ENCODE measurements around the gene DENND1A. TPM values are rescaled to one million over a fixed set of nuclear protein-coding genes. Genes with fewer than 3 reads are reported as not detected.

DENND1A gene
- total RNA-seq, 2 donors from 2014 or later, result 17.8 to 36.6 TPM

DNA sequence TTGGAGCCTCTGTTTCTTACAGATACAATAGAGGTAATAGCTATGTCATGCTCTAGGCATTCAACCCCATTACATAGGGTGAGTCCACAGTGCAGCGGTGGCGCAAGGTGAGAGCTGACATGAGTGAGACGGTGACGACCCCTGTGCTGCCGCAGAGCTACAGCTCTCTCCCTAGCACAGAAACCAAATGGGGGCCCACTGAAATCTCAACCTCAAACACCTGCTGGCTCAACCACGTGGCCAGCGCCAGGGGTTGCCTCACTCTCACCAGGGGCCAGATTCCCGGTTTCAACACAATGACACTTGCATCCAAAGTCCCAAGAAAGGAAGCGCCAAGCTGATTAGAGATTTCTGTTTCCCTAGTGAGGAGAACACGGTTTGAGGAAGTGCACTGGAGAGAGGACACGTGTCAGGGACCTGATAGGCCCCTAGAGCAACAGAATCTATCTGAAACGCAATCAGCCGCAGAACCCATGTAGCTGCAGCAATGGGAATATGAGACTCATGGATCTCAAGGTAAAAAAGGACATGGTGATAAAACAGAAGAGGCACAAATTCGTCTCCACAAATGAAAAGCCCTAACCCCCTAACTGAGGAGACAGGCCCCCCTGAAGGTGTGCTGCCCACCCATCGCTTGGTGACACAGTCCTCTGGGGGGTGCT, 459.7 kb downstream of the DENND1A start:
- H3K4me1 ChIP-seq (ENCODE audit: control insufficient read depth in 1 of 2, low read depth in 2 of 2), result no peaks in the 10 kb centered on the region
- ATAC-seq (ENCODE audit: insufficient number of reproducible peaks, low FRiP score, low read depth) (no peak), DNase-seq (ENCODE audit: low spot score) (no peak)
- H3K4me3 ChIP-seq, result no peak overlapping the region
- H3K27ac ChIP-seq, result no peak overlapping the region
- no peaks in the 10 kb centered on the region for H3K9me3 ChIP-seq
- TF ChIP-seq, protein P1, sequence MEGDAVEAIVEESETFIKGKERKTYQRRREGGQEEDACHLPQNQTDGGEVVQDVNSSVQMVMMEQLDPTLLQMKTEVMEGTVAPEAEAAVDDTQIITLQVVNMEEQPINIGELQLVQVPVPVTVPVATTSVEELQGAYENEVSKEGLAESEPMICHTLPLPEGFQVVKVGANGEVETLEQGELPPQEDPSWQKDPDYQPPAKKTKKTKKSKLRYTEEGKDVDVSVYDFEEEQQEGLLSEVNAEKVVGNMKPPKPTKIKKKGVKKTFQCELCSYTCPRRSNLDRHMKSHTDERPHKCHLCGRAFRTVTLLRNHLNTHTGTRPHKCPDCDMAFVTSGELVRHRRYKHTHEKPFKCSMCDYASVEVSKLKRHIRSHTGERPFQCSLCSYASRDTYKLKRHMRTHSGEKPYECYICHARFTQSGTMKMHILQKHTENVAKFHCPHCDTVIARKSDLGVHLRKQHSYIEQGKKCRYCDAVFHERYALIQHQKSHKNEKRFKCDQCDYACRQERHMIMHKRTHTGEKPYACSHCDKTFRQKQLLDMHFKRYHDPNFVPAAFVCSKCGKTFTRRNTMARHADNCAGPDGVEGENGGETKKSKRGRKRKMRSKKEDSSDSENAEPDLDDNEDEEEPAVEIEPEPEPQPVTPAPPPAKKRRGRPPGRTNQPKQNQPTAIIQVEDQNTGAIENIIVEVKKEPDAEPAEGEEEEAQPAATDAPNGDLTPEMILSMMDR (IDR thresholded peaks at IDR 0.05), result no peak
- H3K27me3 ChIP-seq (replicated peaks; ENCODE audit: insufficient read depth), result no peaks in the 10 kb centered on the region
- no peaks in the 10 kb centered on the region for H3K36me3 ChIP-seq

DNA sequence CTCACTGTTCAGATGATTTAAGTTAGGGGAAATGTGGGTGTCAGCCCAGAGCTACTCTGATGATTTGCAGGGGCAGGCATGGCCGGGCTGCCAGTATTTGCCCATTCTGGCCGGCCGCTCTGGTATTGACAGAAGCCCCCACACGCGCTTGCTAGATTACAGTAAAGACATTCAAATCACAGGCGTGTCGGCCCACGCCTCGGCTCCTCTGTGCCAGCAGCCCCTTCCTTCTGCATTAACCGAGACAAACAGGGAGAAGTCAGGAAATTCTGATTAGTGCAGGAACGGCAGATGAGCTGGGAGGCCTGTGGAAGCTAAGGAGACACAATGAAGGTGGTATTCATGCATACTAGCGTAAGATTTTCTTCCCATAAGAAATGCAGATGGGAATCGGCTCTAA, 460.6 kb downstream of the DENND1A start:
- Histone ChIP-seq H3K36me3 (no peaks in the 10 kb centered on the region), H3K9me3 (no peaks in the 10 kb centered on the region), H3K4me1 (ENCODE audit: control insufficient read depth in 1 of 2, low read depth in 2 of 2) (no peaks in the 10 kb centered on the region), H3K27ac (no peak overlapping the region), H3K4me3 (no peak overlapping the region), H3K27me3 (replicated peaks; ENCODE audit: insufficient read depth) (no peaks in the 10 kb centered on the region)
- ATAC-seq (ENCODE audit: insufficient number of reproducible peaks, low FRiP score, low read depth) (no peak), DNase-seq (ENCODE audit: low spot score) (no peak)
- TF ChIP-seq, protein P1 (IDR thresholded peaks at IDR 0.05), result no peak

DNA sequence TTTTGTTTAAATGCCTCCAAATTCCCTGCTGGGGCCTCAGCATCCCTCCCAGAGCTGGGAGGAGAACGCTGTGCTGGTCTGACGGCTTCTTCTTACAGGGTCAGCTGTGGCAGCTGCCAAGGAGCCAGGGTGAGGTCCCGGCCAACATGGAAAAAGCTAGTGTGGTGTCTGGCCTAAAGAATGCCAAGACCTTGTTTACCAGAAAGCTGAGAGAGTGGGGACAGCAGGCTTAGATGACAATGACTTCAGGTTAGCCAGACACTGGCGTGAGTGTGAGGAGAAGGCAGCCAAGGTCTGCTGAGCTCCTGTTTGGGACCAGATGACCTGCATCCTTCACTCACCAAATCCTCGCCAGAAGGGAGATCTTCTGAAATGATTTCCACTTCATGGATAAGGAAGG, 461.4 kb downstream of the DENND1A start:
- H3K4me3 ChIP-seq, result no peak overlapping the region

DNA sequence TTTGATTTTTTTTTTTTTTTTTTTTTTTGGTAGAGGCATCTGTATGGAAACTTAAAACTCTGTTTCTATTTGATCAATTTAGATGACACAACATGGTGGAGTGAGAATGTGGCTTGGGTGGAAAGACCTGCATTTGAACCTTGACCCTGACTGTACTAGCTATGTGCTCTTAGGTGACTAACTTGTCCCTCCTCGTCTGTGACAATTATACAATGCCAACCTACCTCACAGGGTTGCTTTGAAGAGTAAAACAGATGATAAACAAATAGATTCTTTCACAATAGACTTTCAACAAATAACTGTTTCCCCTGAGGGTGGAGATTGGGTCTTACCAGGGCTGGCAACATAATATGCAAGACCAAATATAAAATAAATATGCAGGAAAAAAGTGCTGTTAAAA, 464.6 kb downstream of the DENND1A start:
- Histone ChIP-seq H3K4me3 (no peak overlapping the region), H3K36me3 (no peaks in the 10 kb centered on the region), H3K4me1 (ENCODE audit: control insufficient read depth in 1 of 2, low read depth in 2 of 2) (no peaks in the 10 kb centered on the region), H3K27me3 (replicated peaks; ENCODE audit: insufficient read depth) (no peaks in the 10 kb centered on the region), H3K27ac (no peak overlapping the region), H3K9me3 (no peaks in the 10 kb centered on the region)
- TF ChIP-seq, protein P1 (IDR thresholded peaks at IDR 0.05), result no peak
- DNase-seq (ENCODE audit: low spot score) (no peak), ATAC-seq (ENCODE audit: insufficient number of reproducible peaks, low FRiP score, low read depth) (no peak)

More for the DNA sequence above, 461.4 kb downstream of the DENND1A start:
- Histone ChIP-seq H3K4me1 (ENCODE audit: control insufficient read depth in 1 of 2, low read depth in 2 of 2) (no peaks in the 10 kb centered on the region), H3K27ac (no peak overlapping the region), H3K27me3 (replicated peaks; ENCODE audit: insufficient read depth) (no peaks in the 10 kb centered on the region), H3K36me3 (no peaks in the 10 kb centered on the region), H3K9me3 (no peaks in the 10 kb centered on the region)
- TF ChIP-seq, protein P1 (IDR thresholded peaks at IDR 0.05), result no peak
- no peak for ATAC-seq (ENCODE audit: insufficient number of reproducible peaks, low FRiP score, low read depth)
- DNase-seq (ENCODE audit: low spot score), result no peak

DNA sequence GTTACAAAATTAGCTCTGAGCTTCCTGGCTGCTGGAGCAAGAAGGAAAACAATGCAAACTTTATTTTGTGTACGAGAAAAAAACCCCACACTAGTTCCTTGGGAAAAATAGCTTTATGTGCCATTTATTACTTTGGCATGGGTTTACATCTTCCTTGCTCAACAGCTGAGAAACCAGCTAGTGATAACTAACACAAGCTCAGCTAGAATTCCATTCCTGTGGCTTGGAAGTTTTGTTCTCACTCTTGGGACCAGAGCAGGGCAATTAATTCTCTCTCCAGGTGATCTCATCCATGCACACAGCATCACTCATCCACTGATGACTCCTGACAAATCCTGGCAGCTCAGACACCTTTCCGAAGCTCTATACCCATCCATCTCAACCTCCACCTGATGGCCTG, 469.8 kb downstream of the DENND1A start:
- no peak overlapping the region for H3K4me3 ChIP-seq
- H3K27ac ChIP-seq, result no peak overlapping the region
- TF ChIP-seq, protein P1 (IDR thresholded peaks at IDR 0.05), result no peak
- ATAC-seq (ENCODE audit: insufficient number of reproducible peaks, low FRiP score, low read depth), result no peak
- peaks cover 5% of the 10 kb centered on the region for H3K36me3 ChIP-seq
- H3K4me1 ChIP-seq (ENCODE audit: control insufficient read depth in 1 of 2, low read depth in 2 of 2), result no peaks in the 10 kb centered on the region
- no peak for DNase-seq (ENCODE audit: low spot score)
- H3K9me3 ChIP-seq, result no peaks in the 10 kb centered on the region
- no peaks in the 10 kb centered on the region for H3K27me3 ChIP-seq (replicated peaks; ENCODE audit: insufficient read depth)

Data from thoracic aorta (tissue), 2 donors.